Mesenchymal stem cell (in vitro differentiated cells and primary cell): Measurements from ENCODE around the gene DCPS.

Experiments
- DNase-seq: peaks from one replicate; pipeline ENCODE4 v3.0.0-alpha.2; 2013
- H2AFZ ChIP-seq: one replicate; pipeline ENCODE4 v1.6.1; 2013; ENCODE audit warnings: low read depth, mild to moderate bottlenecking, control low read depth, inconsistent platforms, low read length, moderate library complexity
- H2AK5ac ChIP-seq: 2 replicates; pipeline ENCODE4 v1.6.1; 2013; ENCODE audit warnings: low read length, moderate library complexity, mild to moderate bottlenecking, inconsistent platforms; ENCODE audit not compliant: severe bottlenecking
- H2BK120ac ChIP-seq: one replicate; pipeline ENCODE4 v1.6.1; 2013; ENCODE audit warnings: low read depth, mild to moderate bottlenecking, inconsistent platforms, low read length, moderate library complexity
- H2BK12ac ChIP-seq, 2 experiments: one replicate each; pipeline ENCODE4 v1.6.1; 2013; ENCODE audit warnings: inconsistent platforms in 2 of 2, low read length in 2 of 2, mild to moderate bottlenecking in 2 of 2, moderate library complexity in 2 of 2, control low read depth in 1 of 2
- H2BK15ac ChIP-seq: one replicate; pipeline ENCODE4 v1.6.1; 2013; ENCODE audit warnings: mild to moderate bottlenecking, low read depth, inconsistent platforms; ENCODE audit not compliant: poor library complexity, severe bottlenecking
- H2BK5ac ChIP-seq: 2 replicates; pipeline ENCODE4 v1.6.1; 2013; ENCODE audit warnings: low read depth, mild to moderate bottlenecking, low read length, control low read depth, inconsistent platforms; ENCODE audit not compliant: poor library complexity, severe bottlenecking
- H3K14ac ChIP-seq, 2 experiments: one replicate each; pipeline ENCODE4 v1.6.1; 2013; ENCODE audit warnings: inconsistent platforms in 2 of 2, low read length in 2 of 2, control low read depth in 1 of 2, mild to moderate bottlenecking in 1 of 2, moderate library complexity in 1 of 2
- H3K18ac ChIP-seq, 2 experiments: one replicate each; pipeline ENCODE4 v1.6.1; 2013; ENCODE audit warnings: inconsistent platforms in 2 of 2, low read length in 2 of 2, control low read depth in 1 of 2, low read depth in 1 of 2, mild to moderate bottlenecking in 1 of 2
- H3K23ac ChIP-seq, 2 experiments: one replicate each; pipeline ENCODE4 v1.6.1; 2013; ENCODE audit warnings: inconsistent platforms in 2 of 2, low read length in 2 of 2, mild to moderate bottlenecking in 2 of 2, moderate library complexity in 2 of 2, control low read depth in 1 of 2
- H3K27ac ChIP-seq: 2 replicates; pipeline ENCODE4 v1.5.1; 2013; ENCODE audit warnings: mild to moderate bottlenecking, moderate library complexity, low read length, control low read depth, inconsistent platforms; ENCODE audit not compliant: poor library complexity, severe bottlenecking
- H3K27me3 ChIP-seq, 2 experiments: 2 replicates each; pipeline versions ENCODE4 v1.6.1 to v1.7.0; 2013; ENCODE audit warnings: low read length in 2 of 2, mild to moderate bottlenecking in 2 of 2, moderate library complexity in 2 of 2, control low read depth in 1 of 2, inconsistent platforms in 1 of 2; ENCODE audit not compliant: control insufficient read depth in 1 of 2, insufficient read depth in 1 of 2
- H3K36me3 ChIP-seq, 2 experiments: 2 replicates each; pipeline versions ENCODE4 v1.6.1 to v1.7.0; 2013; ENCODE audit warnings: low read length in 2 of 2, control low read depth in 1 of 2, inconsistent platforms in 1 of 2, low read depth in 1 of 2, mild to moderate bottlenecking in 1 of 2; ENCODE audit not compliant: insufficient read depth in 2 of 2, control insufficient read depth in 1 of 2
- H3K4ac ChIP-seq, 2 experiments: one replicate each; pipeline ENCODE4 v1.6.1; 2013; ENCODE audit warnings: inconsistent platforms in 2 of 2, low read length in 2 of 2, mild to moderate bottlenecking in 2 of 2, moderate library complexity in 2 of 2, control low read depth in 1 of 2, low read depth in 1 of 2
- H3K4me1 ChIP-seq: 2 replicates; pipeline ENCODE4 v1.6.1; 2013; ENCODE audit warnings: low read depth, low read length, control low read depth; ENCODE audit not compliant: control insufficient read depth, insufficient read depth
- H3K4me2 ChIP-seq: 2 replicates; pipeline ENCODE4 v1.6.1; 2013; ENCODE audit warnings: low read length, mild to moderate bottlenecking, inconsistent platforms; ENCODE audit not compliant: poor library complexity, severe bottlenecking
- H3K4me3 ChIP-seq, 2 experiments: 2 replicates each; pipeline versions ENCODE4 v1.5.1 to v1.7.0; 2013; ENCODE audit warnings: low read length in 2 of 2, mild to moderate bottlenecking in 2 of 2, control low read depth in 1 of 2, low read depth in 1 of 2; ENCODE audit not compliant: insufficient read depth in 1 of 2
- H3K79me1 ChIP-seq: replicated peaks from 2 replicates; pipeline ENCODE4 v1.6.1; 2013; ENCODE audit warnings: mild to moderate bottlenecking, control low read depth, low read length, inconsistent platforms; ENCODE audit not compliant: poor library complexity, severe bottlenecking
- H3K9ac ChIP-seq: 2 replicates; pipeline ENCODE4 v1.7.0; 2013; ENCODE audit warnings: mild to moderate bottlenecking, low read length, moderate library complexity
- H3K9me3 ChIP-seq: 2 replicates; pipeline ENCODE4 v1.7.0; 2013; ENCODE audit warnings: mild to moderate bottlenecking, low read length; ENCODE audit not compliant: control insufficient read depth
- H4K8ac ChIP-seq: one replicate; pipeline ENCODE4 v1.6.1; 2013; ENCODE audit warnings: inconsistent platforms, mild to moderate bottlenecking, low read length, moderate library complexity
- H4K91ac ChIP-seq: one replicate; pipeline ENCODE4 v1.6.1; 2013; ENCODE audit warnings: mild to moderate bottlenecking, low read length, inconsistent platforms
- WGBS: methylation state at CpG from one replicate; pipeline ENCODE4 v1.1.7; 2013; ENCODE audit warnings: mixed read lengths; 5-methylcytosine and 5-hydroxymethylcytosine counted together

DCPS gene

DNA sequence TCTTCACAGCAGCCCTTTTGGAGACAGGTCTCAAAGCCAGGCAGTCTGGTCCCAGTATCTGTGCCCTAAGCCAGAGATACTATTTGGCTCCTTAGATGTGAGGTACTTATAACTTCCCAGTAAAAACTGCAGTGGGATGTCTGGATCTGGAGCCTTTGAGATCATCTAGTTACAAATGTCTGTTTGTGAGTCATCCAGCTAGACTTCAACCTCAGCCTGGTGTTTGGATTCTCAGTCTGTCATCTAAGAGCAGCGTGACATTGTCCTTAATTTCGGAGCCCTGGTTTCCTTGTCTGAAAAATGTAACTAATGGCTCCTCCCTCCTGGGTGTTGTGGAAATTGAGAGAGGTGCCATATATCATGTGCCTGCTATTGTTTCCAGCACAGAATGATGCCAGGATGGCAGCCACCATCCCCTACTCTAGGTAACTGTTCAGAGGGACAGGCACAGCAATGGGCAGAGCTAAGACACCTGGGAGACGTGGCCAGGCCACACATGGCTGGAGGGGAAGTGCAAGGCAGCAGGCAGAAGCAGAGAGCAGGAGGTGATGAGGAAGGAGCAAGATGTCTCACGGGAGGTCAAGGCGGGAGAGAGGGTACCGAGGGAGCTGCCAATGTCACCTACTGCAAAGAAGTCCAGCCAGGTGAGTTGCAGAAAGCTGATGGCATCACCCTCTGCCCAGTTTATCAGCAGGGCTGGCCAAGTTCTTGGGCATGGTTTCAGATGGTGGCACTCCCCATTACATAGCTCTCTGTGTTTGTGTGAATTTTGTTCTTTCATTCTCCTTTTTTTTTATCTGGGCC, 31.0 kb downstream of the DCPS start:
- peak; percentile 88 for DNase-seq

DNA sequence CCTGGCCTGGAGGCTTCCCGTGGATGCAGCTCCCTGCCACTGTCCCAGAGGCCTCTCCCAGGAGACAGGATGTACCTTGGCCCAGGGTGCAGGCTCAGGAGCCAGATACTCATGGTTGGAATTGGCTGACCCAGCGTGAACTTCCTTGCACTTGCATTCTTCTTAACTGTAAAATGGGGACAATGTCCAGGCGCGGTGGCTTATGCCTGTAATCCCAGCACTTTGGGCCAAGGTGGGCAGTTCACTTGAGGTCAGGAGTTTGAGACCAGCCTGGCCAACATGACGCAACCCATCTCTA, 31.6 kb downstream of the DCPS start:
- peak overlapping the region in 1 of 2 experiments; percentile 89 for H3K4ac ChIP-seq
- no peak overlapping the region for H4K8ac ChIP-seq
- H3K36me3 ChIP-seq, result peaks cover 10 to 33% of the 10 kb centered on the region in 2 experiments
- H3K9me3 ChIP-seq, result no peaks in the 10 kb centered on the region
- H3K18ac ChIP-seq, result no peak overlapping the region
- no peak overlapping the region for H4K91ac ChIP-seq
- H2BK15ac ChIP-seq, result peak overlapping the region; percentile 74
- WGBS, result 88% methylated on average over 4 of the region's 5 CpGs
- no peak overlapping the region for H3K14ac ChIP-seq
- peaks cover 4% of the 10 kb centered on the region for H3K79me1 ChIP-seq
- H3K4me2 ChIP-seq, result no peak overlapping the region
- DNase-seq, result no peak
- H3K9ac ChIP-seq, result no peak overlapping the region
- H3K23ac ChIP-seq, result no peak overlapping the region
- H2BK12ac ChIP-seq, result peak overlapping the region in 1 of 2 experiments; percentile 24
- H3K4me1 ChIP-seq, result peaks cover 18% of the 10 kb centered on the region
- H2AFZ ChIP-seq, result no peak overlapping the region
- no peak overlapping the region for H2BK120ac ChIP-seq
- no peak overlapping the region for H2AK5ac ChIP-seq
- H3K27me3 ChIP-seq, result no peaks in the 10 kb centered on the region
- no peak overlapping the region for H2BK5ac ChIP-seq
- no peak overlapping the region for H3K4me3 ChIP-seq
- no peak overlapping the region for H3K27ac ChIP-seq

More for the DNA sequence above, 31.0 kb downstream of the DCPS start:
- Histone ChIP-seq H3K4me2 (no peak overlapping the region), H3K14ac (peak overlapping the region in 1 of 2 experiments; percentile 73), H3K9ac (no peak overlapping the region), H3K27me3 (no peaks in the 10 kb centered on the region), H2BK5ac (no peak overlapping the region), H3K4ac (peak overlapping the region; percentile 54 to 89), H3K18ac (peak overlapping the region; percentile 14 to 84), H3K4me1 (peaks cover 18% of the 10 kb centered on the region), H2AK5ac (peak overlapping the region; percentile 43), H2BK120ac (no peak overlapping the region), H2BK12ac (peak overlapping the region in 1 of 2 experiments; percentile 85), H3K79me1 (peaks cover 4% of the 10 kb centered on the region), H4K8ac (no peak overlapping the region), H3K27ac (no peak overlapping the region), H3K4me3 (peak overlapping the region in 1 of 2 experiments; percentile 1), H2BK15ac (peak overlapping the region; percentile 37), H2AFZ (no peak overlapping the region), H3K23ac (no peak overlapping the region), H3K36me3 (peaks cover 10 to 33% of the 10 kb centered on the region in 2 experiments), H3K9me3 (no peaks in the 10 kb centered on the region), H4K91ac (peak overlapping the region; percentile 77)
- WGBS, result 66% methylated on average over 6 of the region's 6 CpGs

DNA sequence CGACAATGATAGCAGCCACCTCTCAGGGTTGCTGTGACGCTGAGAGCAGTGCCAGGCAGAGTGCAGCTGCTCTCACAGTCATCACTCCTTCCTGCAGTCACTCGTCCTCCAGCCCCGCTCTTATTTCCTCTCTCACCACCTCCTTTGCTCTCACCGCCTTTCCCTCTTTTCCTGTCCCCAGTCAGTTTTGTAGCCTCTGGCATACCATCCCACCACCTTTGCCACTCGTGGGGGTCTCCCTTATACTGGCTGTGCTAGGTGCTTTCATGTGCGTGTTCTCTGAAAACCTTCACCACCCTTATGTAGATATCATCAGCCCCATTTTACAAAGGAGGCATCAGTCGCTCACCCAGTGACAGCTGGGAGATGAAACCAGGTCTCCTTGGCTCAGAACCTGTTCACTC, 32.3 kb downstream of the DCPS start:
- Histone ChIP-seq H2BK15ac (no peak overlapping the region), H3K4me2 (no peak overlapping the region), H2BK5ac (no peak overlapping the region), H3K4ac (peak overlapping the region in 1 of 2 experiments; percentile 19), H3K4me1 (peaks cover 18% of the 10 kb centered on the region), H2BK120ac (no peak overlapping the region), H4K91ac (no peak overlapping the region), H2AK5ac (no peak overlapping the region), H3K79me1 (peaks cover 2% of the 10 kb centered on the region), H3K23ac (no peak overlapping the region), H3K4me3 (no peak overlapping the region), H3K36me3 (peaks cover 10 to 33% of the 10 kb centered on the region in 2 experiments), H2BK12ac (peak overlapping the region; percentile 7 to 91), H3K27me3 (no peaks in the 10 kb centered on the region), H3K18ac (peak overlapping the region in 1 of 2 experiments; percentile 3), H3K9ac (no peak overlapping the region), H4K8ac (no peak overlapping the region), H3K14ac (peak overlapping the region in 1 of 2 experiments; percentile 51), H2AFZ (peak overlapping the region; percentile 7), H3K27ac (no peak overlapping the region), H3K9me3 (no peaks in the 10 kb centered on the region)
- WGBS, result 78% methylated on average over 8 of the region's 8 CpGs
- no peak for DNase-seq

DNA sequence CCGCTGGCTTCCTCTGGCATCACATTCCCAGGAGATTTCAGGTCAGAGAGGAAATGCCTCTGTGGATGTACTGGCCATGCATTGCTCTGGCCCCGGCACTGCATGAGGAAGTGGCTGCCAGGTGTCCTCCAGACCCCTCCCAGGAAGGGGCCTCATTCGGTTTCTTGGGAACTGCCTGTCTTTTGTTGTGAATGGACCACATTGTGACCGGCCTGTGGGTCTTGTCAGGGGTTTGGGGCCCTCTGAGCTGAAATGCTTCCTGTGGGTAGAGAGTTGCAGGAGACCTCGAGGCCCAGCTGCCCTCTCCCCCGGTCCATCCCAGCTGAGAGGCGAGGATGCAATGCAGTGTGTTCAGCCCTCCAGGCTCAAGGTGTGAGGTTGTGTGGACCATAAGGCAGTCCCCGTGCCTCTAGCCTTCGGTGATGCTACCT, 32.8 kb downstream of the DCPS start:
- 45% methylated on average over 9 of the region's 9 CpGs for WGBS
- H3K4me2 ChIP-seq, result no peak overlapping the region
- H2BK120ac ChIP-seq, result no peak overlapping the region
- no peak overlapping the region for H2AK5ac ChIP-seq
- peaks cover 2% of the 10 kb centered on the region for H3K79me1 ChIP-seq
- H3K18ac ChIP-seq, result peak overlapping the region in 1 of 2 experiments; percentile 62
- H2BK5ac ChIP-seq, result no peak overlapping the region
- H3K14ac ChIP-seq, result peak overlapping the region in 1 of 2 experiments; percentile 81
- no peak overlapping the region for H2BK15ac ChIP-seq
- peak overlapping the region; percentile 1 to 95 for H2BK12ac ChIP-seq
- peak overlapping the region; percentile 50 for H4K8ac ChIP-seq
- no peaks in the 10 kb centered on the region for H3K9me3 ChIP-seq
- H3K4me1 ChIP-seq, result peaks cover 24% of the 10 kb centered on the region
- no peak for DNase-seq
- no peak overlapping the region for H3K4me3 ChIP-seq
- no peak overlapping the region for H4K91ac ChIP-seq
- no peak overlapping the region for H3K4ac ChIP-seq
- no peak overlapping the region for H3K9ac ChIP-seq
- no peak overlapping the region for H3K23ac ChIP-seq
- H3K27me3 ChIP-seq, result no peaks in the 10 kb centered on the region
- no peak overlapping the region for H2AFZ ChIP-seq
- H3K36me3 ChIP-seq, result peaks cover 15 to 28% of the 10 kb centered on the region in 2 experiments
- H3K27ac ChIP-seq, result no peak overlapping the region
